HG03378 (cell line): ENCODE measurements around the gene DAPK1.

ENCODE experiments used
- ATAC-seq: cut with Tn5 transposase; IDR thresholded peaks from one replicate; pipeline ENCODE4 v1.9.1; 2021; ENCODE audit warnings: mild to moderate bottlenecking, moderate library complexity; ENCODE audit not compliant: unreplicated experiment

The DAPK1 gene

GRCh38 chr9:87661241-87661640 is 163.6 kb downstream of the DAPK1 start:
- ATAC-seq: no peak

DNA sequence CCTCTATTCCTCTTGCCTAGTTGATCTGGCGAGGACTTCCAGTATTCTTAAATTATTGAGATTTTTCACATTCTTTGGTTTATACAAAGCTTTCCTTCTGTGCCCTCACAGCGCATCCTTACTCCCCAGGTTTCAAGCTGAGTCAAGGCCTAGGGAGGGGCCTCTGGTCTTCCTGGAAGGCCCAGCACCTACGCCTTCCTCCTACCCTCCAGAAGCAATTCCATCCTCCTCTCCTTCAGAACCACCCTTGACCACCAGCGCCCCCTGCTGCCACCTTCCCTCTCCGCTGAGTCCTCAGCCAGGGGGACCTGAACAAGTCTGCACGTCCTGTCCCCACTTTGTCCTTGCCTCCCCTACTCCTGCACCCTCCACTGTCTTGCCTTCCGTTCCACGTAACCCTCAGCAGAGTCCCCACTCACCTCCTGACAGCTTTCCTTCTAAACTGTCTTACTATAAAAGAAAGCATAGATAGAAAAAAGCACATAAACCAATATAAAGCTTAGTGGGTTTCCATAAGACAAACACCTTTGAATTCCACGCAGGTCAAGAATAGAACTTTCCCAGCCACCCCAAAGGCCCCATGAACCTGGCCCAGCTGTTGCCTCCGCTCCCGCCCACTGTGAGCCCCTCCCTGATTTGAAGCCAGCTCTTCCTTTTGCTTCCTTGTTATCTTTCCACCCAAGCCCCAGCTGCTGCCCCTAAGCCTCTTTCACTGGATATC is 165.3 kb downstream of the DAPK1 start:
- ATAC-seq: no peak

DNA sequence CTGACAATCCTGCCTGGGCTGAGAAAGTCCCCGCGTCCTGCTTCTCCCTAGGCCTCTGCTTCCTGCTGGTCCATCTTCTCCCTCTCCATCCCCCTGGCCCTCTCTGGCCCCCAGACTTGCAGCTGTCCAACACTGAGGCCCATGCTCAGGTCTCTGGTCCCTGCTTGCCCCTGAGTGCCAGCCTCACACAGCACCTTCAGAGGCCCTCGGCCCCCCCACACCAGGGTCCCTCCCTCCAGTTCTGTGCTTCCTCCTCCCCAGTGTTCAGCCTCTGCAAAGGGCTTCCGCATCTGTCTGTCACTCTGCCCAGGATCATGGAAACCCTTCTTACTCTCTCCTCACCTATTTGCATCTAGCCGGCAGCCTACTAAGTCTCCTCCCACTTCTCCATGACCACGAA is 165.9 kb downstream of the DAPK1 start:
- ATAC-seq: no peak

DNA sequence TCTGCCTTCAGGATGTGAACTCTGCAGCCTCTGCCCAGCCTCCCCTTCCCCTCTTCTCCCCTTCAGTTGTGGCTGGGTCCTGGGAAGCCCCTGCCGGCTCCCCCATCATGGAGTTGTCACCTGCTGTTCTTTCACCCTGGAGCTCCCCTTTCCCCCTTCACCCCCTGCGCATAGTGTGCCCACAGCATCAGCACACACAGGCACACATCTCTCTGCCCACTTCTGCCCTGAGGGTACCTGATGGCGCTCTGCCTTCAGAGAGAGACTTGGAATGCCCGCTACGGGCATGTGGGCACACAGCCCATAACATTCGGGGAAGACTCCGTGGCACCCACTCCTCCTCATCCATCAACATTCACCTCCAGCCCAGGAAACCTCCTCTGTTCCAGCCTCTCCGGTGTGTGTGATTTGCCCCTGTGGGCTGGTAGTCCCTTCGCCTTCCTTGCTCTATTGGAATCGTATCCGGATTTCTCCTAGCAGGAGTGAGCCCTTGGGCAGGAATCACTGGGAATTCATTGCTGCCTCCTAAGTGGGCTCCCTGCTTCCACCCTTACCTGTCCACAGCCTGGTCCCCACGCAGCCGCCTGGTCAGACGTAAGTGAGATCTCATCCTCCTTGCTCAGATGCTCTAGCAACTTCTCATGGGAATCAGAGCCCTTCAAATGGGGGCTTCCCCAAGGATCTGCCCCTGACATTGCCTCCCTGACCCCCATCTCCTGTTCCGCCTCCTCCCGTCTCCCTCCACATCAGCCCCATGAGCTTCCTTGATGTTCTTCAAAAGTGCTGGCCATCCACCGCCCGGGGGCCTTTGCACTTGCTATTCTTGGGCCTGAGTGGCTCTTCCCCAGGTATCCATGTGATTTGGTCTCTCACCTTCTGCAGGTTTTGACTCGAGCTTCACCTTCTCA is 166.7 kb downstream of the DAPK1 start:
- ATAC-seq: no peak

DNA sequence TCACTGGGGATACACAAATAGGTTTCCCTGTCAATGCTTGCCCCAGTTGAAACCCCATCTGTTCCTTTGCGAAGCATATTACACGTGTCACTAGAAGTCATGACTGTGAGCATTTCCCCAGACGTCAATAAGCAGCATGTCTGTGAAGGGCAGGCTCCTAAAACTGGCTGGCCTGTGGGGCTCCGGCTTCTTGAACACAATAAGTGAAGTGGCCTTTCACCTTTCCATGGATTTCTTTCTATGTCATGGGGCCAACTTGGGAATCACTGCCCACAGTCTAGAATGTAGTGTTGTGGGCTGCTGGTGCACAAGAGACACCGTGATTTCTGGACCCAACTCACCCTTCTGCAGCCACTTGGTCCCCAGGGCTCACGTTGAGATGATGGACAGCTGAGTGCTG is 167.8 kb downstream of the DAPK1 start:
- no peak for ATAC-seq

GRCh38 chr9:87667164-87667738 is 169.6 kb downstream of the DAPK1 start:
- no peak for ATAC-seq

DNA sequence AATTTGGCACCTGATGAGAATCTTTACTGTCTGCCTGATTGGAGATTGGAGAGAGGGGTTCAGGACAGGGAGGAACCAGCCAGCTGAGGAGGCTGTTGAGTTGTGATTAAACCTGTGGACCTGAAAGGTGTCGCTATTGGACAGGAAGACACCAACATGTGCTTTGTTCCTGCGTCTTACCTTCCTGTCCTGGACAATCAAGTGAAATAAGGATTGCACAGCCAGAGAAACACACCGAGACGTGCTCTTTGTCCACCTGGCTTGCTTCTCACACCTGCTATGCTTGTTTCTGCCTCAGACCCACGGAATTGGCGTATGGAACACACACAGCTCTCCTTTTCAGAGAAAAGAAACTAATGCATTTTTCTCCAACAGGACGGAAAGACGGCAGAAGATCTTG is 170.6 kb downstream of the DAPK1 start:
- ATAC-seq: no peak

DNA sequence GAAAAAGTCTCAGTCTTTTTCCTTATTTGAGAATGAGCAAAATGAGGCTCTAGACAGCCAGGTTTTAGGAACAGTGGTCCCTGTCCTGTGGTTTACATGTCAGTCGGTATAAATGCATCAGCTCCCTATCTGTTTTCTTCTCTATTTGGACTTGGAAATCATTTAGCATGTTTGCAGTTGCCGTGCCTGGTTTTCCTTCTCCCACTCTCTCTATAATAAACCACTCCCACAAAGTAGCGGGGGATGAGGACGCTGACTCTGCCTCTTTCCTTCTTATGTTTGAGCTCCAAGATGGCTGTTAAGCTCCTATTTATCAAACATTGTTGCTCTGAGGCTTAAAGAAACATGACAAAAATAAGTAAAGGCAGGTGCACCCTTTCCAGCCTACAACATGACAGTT is 171.1 kb downstream of the DAPK1 start:
- no peak for ATAC-seq

DNA sequence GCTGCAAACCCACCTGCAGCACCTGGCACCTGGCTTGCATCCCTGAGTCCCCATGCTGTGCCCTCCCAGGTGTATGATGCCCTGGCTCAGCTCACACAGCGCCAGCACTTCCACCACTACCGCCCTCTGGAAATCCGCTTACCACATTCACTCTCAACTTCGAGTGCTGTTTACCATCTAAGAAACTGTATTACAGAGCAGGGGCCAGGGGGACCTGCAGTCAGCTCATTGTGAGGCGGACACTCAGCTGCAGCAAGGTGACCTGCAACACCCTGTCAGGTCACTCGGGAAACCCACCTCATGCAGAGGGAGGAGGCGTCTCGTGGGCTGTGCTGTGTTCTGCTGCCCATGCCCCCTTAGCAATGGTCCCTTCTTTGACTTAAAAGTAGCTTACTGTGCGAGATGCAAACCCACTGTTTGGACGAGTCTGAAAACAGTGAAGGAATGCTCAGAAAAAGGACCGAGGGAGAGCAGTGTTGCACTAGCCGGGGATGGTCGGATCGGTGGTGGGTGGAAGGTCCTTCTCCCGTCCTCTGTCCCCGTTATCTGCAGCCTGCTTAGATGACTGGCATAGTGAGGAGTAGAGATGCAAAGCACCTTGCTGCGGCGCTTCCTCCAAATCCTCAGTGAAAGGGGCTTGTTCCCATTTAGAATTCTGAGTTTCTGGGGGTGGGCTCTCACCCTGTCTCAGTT is 173.1 kb downstream of the DAPK1 start:
- no peak for ATAC-seq

DNA sequence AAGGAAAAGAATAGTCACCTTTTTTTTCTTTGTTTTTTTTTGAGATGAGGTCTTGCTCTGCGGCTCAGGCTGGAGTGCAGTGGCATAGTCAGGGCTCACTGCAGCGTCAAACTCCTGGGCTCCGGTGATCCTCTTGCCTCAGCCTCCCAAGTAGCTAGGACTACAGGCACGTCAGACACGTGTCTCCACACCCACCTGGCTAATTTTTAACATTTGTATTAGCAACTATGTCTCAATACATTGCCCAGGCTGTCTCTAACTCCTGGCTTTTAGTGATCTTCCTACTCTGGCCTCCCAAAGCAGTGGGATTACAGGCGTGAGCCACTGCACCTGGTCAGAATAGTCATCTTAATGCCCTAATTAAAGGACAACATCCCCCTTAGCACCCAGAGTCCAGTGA is 173.8 kb downstream of the DAPK1 start:
- ATAC-seq: no peak

DNA sequence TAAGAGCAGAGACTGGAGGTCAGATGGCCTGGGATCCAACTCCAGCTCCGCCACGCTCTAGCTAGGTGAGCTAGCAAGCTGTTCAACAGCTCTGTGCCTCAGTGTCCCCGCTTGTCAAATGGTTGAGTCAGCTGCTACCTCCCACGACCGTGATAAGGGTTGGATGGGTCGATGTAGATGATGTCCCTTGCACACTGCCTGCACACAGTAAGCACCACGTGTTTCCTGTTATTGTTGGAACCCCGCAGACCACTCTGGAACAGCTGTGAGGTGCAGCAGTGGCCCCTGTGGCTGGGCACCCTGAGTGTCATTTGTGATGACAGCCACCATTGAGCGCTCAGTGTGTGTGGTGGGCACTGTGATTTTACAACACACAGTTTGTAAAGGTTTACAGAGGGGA is 174.3 kb downstream of the DAPK1 start:
- no peak for ATAC-seq

- ATAC-seq: no peak
Observed at GRCh38 chr9:87672586-87672985, 174.9 kb downstream of the DAPK1 start.

GRCh38 chr9:87673446-87674120 is 175.9 kb downstream of the DAPK1 start:
- ATAC-seq: no peak

GRCh38 chr9:87674565-87675299 is 177.1 kb downstream of the DAPK1 start:
- no peak for ATAC-seq

DNA sequence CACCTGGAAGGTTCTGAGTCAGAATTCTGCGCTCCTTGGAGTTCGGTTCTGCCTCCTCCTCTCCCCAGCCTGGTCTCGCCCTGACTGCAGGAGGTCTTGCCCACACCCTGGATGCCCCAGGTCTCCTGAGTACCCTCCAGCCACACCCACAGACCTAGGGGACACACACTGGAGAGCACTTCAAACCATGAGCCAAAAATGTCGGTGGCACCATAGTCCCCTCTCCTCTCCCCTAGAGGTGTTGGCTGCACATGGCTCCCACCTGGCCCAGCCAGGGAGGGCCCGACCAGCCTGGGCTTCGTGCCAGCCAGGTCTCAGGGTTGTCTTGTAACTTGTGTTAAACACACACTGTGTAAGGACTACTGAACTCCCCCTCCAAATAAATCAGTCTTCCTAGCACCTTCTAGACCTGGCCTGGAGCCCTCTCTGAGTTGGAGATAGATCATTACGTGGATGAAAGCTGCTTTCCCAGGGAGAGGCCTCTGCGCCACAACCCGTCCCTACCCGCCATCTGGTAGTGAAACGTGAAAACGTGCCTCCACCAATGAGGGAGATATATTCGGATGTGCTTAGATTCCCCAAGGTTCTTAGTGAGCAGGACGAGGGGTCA is 178.3 kb downstream of the DAPK1 start:
- no peak for ATAC-seq

DNA sequence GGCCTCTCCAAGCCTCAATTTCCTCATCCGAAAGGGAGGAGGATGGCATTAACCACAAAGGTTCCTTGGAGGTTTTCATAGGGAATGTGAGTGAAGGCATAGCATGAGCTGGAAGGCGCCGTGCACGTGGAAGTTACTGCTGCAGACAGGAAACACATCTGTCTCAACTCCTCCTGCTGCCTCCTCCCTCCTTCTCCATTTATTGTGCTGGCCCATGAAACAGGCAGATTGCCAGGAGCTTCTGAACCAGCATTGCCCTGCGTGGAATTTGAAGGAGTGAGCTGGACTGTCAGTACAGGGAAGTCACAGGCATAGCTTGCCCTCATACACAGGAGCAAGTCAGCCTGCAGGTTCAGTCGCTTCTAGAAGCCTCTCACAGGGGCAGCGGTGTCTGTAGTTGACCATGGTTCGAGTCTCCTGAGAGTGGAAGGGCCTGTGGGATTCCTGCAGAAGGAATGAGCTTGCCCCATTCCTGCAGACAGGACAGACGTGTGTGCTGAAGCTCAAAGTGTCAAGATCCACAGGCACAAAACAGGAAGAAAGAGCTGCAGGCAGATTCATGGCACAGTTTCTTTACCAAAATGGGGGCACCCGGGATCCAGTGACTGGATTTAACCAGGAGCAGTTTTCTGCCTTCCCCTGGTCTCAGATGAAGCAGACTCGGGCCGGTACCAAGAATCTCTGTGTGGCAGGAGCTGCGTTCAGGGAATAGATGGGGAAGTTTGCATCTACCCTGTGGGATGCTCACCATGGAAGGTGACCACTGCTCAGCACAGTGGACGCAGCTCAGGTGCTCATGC is 179.5 kb downstream of the DAPK1 start:
- ATAC-seq: no peak

DNA sequence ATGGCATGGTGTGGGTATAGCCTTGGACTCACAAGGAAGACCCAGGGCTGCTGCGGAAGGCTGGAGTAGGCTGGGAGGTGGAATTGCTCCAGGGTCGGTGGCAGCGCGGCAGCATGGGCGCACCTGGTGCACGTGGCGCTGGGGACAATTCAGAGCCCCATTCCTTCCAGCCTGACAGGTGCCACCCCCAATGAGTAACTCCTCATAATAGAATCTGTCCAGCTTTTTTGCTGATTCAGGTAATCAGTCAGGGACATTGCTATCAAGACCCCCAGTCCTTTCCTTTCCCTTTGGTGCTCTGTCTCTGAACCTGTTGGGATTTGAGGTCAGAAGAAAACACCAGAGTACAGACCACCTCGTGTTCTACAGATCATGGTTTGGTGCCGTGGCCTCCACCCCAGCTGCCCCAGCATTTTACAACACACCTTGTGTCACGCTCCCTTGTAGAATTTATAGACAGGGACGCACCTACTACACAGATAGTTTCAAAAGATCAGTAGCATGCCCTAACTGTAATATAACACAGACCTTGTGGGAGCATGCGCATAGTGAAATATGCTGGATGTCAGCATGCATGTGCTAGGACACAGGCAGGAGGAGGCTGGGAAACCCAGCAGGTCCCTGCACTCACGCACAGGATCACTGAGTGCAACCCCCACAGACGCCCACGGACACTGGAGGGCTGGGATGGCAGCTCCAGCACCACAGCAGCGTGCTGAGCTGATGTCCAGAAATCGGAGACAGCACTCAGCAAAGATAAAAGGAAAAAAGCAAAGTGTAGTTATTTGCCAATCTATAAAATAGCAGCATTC is 180.3 kb downstream of the DAPK1 start:
- no peak for ATAC-seq
